ENCODE measurements around the gene GPC6. TPM values are rescaled to one million over a fixed set of nuclear protein-coding genes. Genes with fewer than 3 reads are reported as not detected.

The GPC6 gene
- total and polyA plus RNA-seq, 2 experiments from 2014 or later = 26.0 to 92.8 TPM

DNA sequence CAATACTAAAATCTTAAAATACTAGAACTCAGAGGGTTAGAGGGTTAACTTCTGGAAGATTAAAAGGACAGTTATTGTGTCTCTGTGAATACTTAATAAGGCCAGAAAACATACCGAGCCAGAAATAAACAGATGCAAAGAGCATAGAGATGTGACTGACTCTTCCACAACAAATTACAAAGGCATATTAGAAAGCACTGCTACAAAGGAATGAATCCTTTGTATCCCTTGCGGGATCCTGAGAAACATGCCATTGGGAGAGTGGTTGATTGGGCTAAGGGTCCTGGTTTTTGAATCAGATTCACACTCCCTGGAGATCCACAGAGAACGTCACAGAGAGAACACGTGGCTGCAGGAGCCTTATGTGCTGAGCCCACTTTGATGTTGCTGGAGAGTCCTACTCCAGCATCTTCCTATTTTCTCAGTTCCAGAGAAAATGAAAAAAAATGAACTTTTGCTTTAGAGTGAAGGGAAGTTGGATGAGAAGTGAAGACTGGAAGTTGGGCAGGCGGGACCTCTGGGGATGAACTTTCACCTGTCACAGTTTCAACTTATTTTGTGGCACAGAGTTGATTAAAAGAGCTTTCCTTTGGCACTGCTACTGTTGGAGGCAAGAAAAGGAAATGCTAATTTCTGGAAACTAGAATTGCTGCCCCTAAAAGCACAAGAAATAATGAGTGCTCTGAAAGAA, 943.0 kb downstream of the GPC6 start:
- Histone ChIP-seq H3K27ac (no peak overlapping the region), H3K36me3 (replicated peaks; ENCODE audit: insufficient read depth, low read depth) (no peaks in the 10 kb centered on the region), H3K4me2 (no peak overlapping the region), H4K20me1 (ENCODE audit: insufficient read depth, poor library complexity, severe bottlenecking) (no peaks in the 10 kb centered on the region), H3K4me1 (ENCODE audit: insufficient read depth) (no peaks in the 10 kb centered on the region), H3K79me2 (no peaks in the 10 kb centered on the region), H3K4me3 (no peak overlapping the region), H3K27me3 (no peaks in the 10 kb centered on the region), H2AFZ (no peak overlapping the region), H3K9me3 (ENCODE audit: low read depth) (no peaks in the 10 kb centered on the region), H3K9me2 (replicated peaks; ENCODE audit: insufficient read depth) (no peaks in the 10 kb centered on the region)
- no peak for TF ChIP-seq EZH2phosphoT487 (IDR thresholded peaks at IDR 0.05; ENCODE audit: low read depth, severe bottlenecking, unreplicated experiment)
- no peak for TF ChIP-seq EZH2 (IDR thresholded peaks at IDR 0.05; ENCODE audit: borderline replicate concordance)
- TF ChIP-seq, protein P1, sequence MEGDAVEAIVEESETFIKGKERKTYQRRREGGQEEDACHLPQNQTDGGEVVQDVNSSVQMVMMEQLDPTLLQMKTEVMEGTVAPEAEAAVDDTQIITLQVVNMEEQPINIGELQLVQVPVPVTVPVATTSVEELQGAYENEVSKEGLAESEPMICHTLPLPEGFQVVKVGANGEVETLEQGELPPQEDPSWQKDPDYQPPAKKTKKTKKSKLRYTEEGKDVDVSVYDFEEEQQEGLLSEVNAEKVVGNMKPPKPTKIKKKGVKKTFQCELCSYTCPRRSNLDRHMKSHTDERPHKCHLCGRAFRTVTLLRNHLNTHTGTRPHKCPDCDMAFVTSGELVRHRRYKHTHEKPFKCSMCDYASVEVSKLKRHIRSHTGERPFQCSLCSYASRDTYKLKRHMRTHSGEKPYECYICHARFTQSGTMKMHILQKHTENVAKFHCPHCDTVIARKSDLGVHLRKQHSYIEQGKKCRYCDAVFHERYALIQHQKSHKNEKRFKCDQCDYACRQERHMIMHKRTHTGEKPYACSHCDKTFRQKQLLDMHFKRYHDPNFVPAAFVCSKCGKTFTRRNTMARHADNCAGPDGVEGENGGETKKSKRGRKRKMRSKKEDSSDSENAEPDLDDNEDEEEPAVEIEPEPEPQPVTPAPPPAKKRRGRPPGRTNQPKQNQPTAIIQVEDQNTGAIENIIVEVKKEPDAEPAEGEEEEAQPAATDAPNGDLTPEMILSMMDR (IDR thresholded peaks at IDR 0.05; ENCODE audit: poor library complexity) = no peak
- WGBS (ENCODE audit: low lambda C conversion rate, missing lambda C conversion rate) = 85% methylated on average over 5 of the region's 5 CpGs
- DNase-seq (ENCODE audit: low spot score) = no peak

DNA sequence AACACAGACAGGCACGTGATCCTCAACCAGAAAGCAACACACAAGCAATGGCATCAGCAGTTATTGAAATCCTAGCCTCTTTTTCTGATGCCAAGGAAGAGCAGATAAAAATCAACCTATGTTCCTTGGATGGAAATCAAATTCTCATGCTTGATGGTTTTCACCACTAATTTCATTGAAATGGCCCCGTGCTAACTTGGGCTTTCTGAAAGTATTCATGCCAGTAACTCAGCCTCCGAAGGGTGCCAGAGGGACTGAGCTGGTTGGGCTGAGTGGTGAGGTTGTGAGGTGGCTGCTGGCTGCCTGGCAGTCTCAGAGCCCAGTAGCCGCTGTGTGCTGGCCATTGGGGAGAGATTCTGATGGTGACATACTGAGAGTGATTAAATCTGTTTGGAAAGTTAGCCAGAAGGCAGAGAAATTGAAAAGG, 943.6 kb downstream of the GPC6 start:
- H4K20me1 ChIP-seq (ENCODE audit: insufficient read depth, poor library complexity, severe bottlenecking) = no peaks in the 10 kb centered on the region
- H3K9me3 ChIP-seq (ENCODE audit: low read depth) = no peaks in the 10 kb centered on the region
- no peak overlapping the region for H3K4me2 ChIP-seq
- no peak overlapping the region for H2AFZ ChIP-seq
- no peaks in the 10 kb centered on the region for H3K27me3 ChIP-seq
- no peaks in the 10 kb centered on the region for H3K9me2 ChIP-seq (replicated peaks; ENCODE audit: insufficient read depth)
- no peaks in the 10 kb centered on the region for H3K79me2 ChIP-seq
- H3K36me3 ChIP-seq (replicated peaks; ENCODE audit: insufficient read depth, low read depth) = no peaks in the 10 kb centered on the region
- no peak overlapping the region for H3K4me3 ChIP-seq
- TF ChIP-seq, protein P1 (IDR thresholded peaks at IDR 0.05; ENCODE audit: poor library complexity) = no peak
- TF ChIP-seq EZH2phosphoT487 (IDR thresholded peaks at IDR 0.05; ENCODE audit: low read depth, severe bottlenecking, unreplicated experiment) (no peak), EZH2 (IDR thresholded peaks at IDR 0.05; ENCODE audit: borderline replicate concordance) (no peak)
- H3K27ac ChIP-seq = no peak overlapping the region
- 95% methylated on average over 4 of the region's 4 CpGs for WGBS (ENCODE audit: low lambda C conversion rate, missing lambda C conversion rate)
- no peaks in the 10 kb centered on the region for H3K4me1 ChIP-seq (ENCODE audit: insufficient read depth)
- DNase-seq (ENCODE audit: low spot score) = no peak

DNA sequence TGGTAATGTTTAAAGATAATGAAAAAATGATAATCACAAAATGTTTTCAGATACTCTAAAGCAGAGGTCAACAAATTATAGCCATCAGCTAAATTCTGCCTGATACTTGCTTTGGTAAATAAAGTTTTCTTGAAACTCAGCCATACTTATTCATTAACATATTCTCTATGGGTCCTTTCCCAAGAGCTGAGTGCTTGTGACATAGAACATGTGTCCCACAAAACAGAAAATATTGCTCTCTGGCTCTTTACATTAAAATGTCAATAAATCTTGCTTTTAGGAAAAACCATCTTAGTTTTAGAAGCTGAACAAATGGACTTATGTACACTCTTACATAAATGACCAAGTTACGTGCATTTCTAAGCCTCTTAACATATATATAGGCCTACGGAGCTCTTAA, 945.8 kb downstream of the GPC6 start:
- H3K4me3 ChIP-seq = no peak overlapping the region
- H3K9me2 ChIP-seq (replicated peaks; ENCODE audit: insufficient read depth) = no peaks in the 10 kb centered on the region
- DNase-seq (ENCODE audit: low spot score) = no peak
- no peaks in the 10 kb centered on the region for H3K27me3 ChIP-seq
- TF ChIP-seq EZH2 (IDR thresholded peaks at IDR 0.05; ENCODE audit: borderline replicate concordance) = no peak
- TF ChIP-seq, protein P1 (IDR thresholded peaks at IDR 0.05; ENCODE audit: poor library complexity) = no peak
- TF ChIP-seq EZH2phosphoT487 (IDR thresholded peaks at IDR 0.05; ENCODE audit: low read depth, severe bottlenecking, unreplicated experiment) = no peak
- H3K79me2 ChIP-seq = no peaks in the 10 kb centered on the region
- H3K4me1 ChIP-seq (ENCODE audit: insufficient read depth) = no peaks in the 10 kb centered on the region
- no peak overlapping the region for H3K27ac ChIP-seq
- no peak overlapping the region for H2AFZ ChIP-seq
- H4K20me1 ChIP-seq (ENCODE audit: insufficient read depth, poor library complexity, severe bottlenecking) = no peaks in the 10 kb centered on the region
- H3K36me3 ChIP-seq (replicated peaks; ENCODE audit: insufficient read depth, low read depth) = no peaks in the 10 kb centered on the region
- 85% methylated on average over 2 of the region's 2 CpGs for WGBS (ENCODE audit: low lambda C conversion rate, missing lambda C conversion rate)
- H3K4me2 ChIP-seq = no peak overlapping the region
- no peaks in the 10 kb centered on the region for H3K9me3 ChIP-seq (ENCODE audit: low read depth)
